Suppressor macrophage treated with lipopolysaccharide for 1 hour (primary cell): ENCODE data around the gene KCNQ1.
A peak's percentile ranks its signal among the peaks of the same experiment; 100 is the strongest.

Source experiments
- DNase-seq, 3 donors: peaks; one replicate each; pipeline ENCODE4 v3.0.0-alpha.2; 2020 to 2022

The KCNQ1 gene

GRCh38 chr11:2883979-2884815 is 439.4 kb downstream of the KCNQ1 start:
- peak in 2 of 3 donors; percentile 40 to 64 for DNase-seq

- peak; percentile 60 to 84 (median 70) for DNase-seq
These were observed 440.3 kb downstream of the KCNQ1 start for GRCh38 chr11:2885017-2885677.

- peak; percentile 85 to 96 (median 90) for DNase-seq
These were observed 440.9 kb downstream of the KCNQ1 start, which contains the start of gene CDKN1C for GRCh38 chr11:2885678-2886081. TSS of gene CDKN1C (minus strand) at chr11:2885775. CDS start at chr11:2885456, 319 bp downstream.

DNA sequence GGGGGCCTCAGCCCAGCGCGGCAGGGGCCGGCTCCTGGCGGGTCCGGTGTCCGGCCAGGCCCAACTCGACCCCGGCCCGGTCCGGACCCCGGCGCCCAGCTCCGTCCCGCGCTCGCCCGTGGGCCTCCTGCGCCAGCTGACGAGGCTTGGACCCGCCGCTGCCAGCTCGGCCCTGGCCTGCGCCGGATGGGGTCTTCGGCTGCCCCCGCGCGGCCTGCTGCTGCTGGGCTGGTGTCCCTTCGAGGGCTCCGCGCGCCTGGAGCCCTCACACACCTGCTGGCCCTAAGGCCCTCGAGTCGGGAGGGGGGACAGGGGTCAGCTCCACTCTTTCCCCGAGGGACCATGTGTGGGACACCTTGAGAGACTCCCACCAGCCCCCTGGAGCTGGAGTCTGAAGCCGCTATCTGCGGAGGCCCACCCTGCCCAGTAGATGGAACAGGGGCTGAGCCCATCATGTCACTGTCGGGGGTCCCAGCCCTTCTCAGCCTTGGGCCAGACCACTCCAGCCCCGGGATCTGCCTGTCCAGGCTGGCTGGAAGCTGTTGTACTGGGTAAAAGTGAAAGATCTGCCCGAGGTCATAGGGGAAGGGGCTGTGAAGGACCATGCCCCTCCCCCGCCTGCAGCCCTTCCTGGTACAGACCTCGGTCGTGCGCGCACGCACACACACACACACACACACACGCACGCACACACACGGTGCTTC is 441.5 kb downstream of the KCNQ1 start:
- DNase-seq = no peak

DNA sequence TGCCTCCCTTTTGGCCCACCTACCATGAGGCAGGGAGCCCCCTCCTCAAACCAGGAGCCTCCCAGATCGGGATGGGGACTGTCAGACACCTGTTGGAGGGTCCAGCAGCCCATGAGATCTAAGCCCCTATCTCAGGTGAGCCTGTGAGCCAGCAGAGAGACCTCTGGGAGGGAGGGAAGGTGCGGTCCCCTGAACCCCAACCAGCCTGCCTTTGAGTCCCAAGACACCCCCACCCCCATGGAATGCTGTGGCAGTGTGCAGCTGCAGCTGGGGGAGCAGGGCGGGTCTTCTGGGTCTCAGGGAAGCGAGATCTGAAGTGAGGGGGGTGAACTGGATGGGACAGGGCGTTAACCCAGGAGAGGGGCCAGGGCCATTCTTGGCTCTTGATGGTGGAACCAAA is 442.1 kb downstream of the KCNQ1 start:
- no peak for DNase-seq

GRCh38 chr11:2887515-2888195 is 442.8 kb downstream of the KCNQ1 start:
- DNase-seq = no peak

DNA sequence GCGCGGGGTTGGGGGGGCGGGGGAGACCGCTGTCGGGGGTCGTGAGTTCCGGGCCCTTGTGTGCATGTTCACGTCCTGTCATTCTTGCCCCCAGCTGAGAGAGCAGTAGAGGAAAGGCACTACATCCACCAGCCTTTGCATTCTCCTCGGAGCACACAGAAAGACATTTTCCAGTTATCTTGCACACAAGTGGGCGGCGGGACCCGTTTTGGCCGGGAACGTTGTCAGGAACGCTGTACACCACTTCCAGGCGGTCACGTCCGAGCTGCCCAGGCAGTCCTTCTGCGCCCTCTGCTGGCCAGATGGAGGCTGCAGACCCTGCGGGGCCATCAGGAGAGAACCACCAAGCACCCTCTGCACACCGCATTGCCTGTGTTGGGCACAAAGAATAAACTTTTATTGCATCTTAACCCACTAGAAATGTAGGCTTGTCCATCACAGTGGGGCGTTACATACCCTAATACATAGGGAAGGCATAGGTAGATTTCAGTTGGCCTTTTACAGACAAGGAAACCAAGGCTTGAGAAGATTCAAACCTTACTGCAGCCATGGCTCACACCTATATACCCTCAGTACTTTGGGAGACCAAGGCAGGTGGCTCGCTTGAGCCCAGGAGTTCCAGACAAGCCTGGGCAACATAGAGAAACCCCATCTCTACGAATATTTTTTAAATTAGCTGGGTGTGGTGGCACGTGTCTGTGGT is 443.6 kb downstream of the KCNQ1 start:
- peak; percentile 85 to 94 (median 93) for DNase-seq

DNA sequence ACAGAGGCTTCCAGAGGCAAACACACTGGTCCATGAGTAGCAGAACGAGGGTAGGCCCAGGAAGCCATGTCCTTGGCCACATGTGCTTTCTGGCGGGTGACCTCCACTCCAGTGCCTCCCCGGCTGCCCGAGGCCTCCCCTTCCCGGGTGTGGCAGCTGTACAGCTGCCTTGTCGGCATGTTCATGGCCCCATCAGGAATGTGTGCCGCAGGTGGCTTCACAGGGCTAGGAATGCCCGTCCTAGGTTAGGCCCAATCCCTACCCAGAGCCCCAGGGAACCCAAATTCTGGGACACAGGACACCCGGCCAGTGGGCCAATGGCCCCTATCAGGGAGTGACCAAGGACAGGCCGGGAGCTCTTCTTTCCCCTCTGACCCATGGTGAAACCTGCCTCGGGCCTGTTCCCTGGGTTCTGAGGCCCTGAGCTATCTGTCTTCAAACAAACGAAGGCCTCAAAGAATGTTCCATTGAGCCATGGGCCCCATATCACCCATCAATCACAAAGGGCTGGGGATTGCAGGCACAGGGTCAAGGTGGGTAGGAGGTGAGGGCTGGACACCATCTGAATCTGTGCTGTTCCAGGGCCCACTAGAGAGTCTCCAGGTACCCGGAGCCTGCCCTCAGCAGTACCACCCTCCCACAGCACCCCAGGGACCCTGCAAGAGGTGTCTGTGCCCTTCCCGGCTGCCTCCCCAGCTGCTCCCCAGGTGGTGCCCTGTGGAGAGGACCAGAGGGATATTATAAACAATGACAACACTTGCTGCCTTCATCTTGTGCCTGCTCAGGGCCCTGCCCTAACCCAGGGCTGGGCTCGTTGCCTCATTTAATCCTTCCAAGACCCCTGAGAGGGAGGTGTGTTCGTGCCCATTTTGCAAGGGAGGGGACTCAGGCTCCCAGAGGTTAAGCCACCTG is 444.8 kb downstream of the KCNQ1 start:
- DNase-seq = no peak

GRCh38 chr11:2890466-2891294 is 445.9 kb downstream of the KCNQ1 start:
- no peak for DNase-seq

GRCh38 chr11:2891326-2892214 is 446.8 kb downstream of the KCNQ1 start:
- peak in 1 of 3 donors; percentile 44 for DNase-seq

DNA sequence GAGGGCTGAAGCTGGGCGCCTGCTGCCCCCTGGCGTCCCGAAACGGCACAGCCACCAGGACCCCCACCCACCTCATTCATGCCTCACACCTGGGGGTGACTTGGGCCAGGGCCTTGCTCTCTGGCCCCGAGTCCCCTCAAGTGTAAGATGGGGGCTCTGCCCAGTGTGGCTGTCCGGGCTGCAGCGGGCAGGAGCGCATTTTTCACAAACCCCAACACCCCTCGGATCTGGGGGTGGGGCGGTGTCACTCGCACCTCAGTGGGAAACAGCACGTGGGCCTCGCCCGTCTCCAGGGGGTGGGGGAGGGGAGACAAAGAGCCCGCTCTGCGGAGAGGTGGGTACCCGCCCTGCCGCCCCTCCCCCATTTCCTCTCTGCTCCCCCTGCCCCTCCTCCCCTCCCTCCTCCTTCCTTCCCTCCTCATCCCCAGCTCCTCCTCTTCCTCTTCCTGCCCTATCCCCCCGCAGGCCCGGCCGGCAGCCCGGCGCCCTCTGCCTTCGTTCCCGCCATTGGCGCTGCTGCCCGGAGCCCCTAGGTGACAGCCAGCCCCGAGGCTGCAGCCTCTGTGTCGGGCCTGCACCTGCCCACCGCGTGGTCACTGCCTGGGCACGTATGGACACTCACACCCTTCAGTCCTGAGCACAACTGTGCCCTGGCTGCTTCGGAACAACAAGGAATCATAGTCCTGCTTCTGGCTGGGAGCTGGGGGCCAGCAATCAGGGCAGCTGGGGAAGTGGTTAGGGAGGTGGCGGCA is 447.6 kb downstream of the KCNQ1 start:
- peak in 2 of 3 donors; percentile 47 to 69 for DNase-seq

- peak; percentile 39 to 66 (median 47) for DNase-seq
These were observed 448.2 kb downstream of the KCNQ1 start for GRCh38 chr11:2892967-2893528.

- no peak for DNase-seq
These were observed 449.1 kb downstream of the KCNQ1 start for GRCh38 chr11:2893935-2894334.

DNA sequence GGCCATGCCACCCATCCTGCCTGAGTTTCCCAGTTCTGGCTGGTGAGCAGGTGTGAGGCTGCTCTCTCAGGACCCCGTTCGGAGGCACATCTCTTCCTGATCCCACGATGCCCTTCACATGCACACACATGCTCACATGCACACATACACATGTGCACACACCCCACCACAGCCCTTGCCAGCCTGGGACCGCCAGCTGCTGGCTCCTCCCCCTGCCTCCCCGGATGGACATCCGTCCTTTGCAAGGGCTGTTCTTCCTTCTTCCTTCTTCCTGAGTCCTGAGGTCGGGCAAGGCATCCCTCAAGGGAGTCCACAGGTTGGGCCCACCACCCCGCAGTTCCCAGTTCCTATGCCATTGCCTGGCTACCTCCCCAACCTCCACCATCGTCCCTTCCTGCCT is 451.2 kb downstream of the KCNQ1 start:
- DNase-seq = no peak

- no peak for DNase-seq
These were observed 452.2 kb downstream of the KCNQ1 start for GRCh38 chr11:2897048-2897447.

GRCh38 chr11:2898366-2899079 is 453.7 kb downstream of the KCNQ1 start:
- DNase-seq = peak; percentile 90 to 93 (median 91)
